ENCODE measurements around the gene GAL3ST2. TPM values are rescaled to one million over a fixed set of nuclear protein-coding genes. Genes with fewer than 3 reads are reported as not detected.

Gene GAL3ST2
- total RNA-seq, 3 donors from 2014 or later (not counting 1 experiment from before 2014, with no cell fraction given): 0.88 TPM; not detected in 2

GRCh38 chr2:241762933-241763369, 13.7 kb upstream of the GAL3ST2 start:
- Mint-ChIP-seq H3K9me3 (peaks cover 0 to 3% of the 10 kb centered on the region in 2 donors), H3K27ac (peak overlapping the region; percentile 94 to 96), H3K4me3 (peak overlapping the region; percentile 93), H3K36me3 (peaks cover 9% of the 10 kb centered on the region), H3K4me1 (peaks cover 35 to 41% of the 10 kb centered on the region in 2 donors), H3K27me3 (ENCODE audit: low read depth in 2 of 2) (peaks cover 0 to 9% of the 10 kb centered on the region in 2 donors)
- 23% methylated on average over 12 of the region's 13 CpGs for WGBS (ENCODE audit: insufficient coverage)
- Histone ChIP-seq H3K27me3 (ENCODE audit: control insufficient read depth, insufficient read depth, low read length) (peaks cover 4% of the 10 kb centered on the region), H3K4me1 (ENCODE audit: control insufficient read depth, insufficient read depth, low read length) (peaks cover 42% of the 10 kb centered on the region), H3K4me3 (ENCODE audit: low read length) (peak overlapping the region; percentile 17), H3K27ac (ENCODE audit: low read length) (peak overlapping the region; percentile 81), H3K36me3 (ENCODE audit: control insufficient read depth, insufficient read depth, low read length) (no peaks in the 10 kb centered on the region), H3K9me3 (ENCODE audit: control insufficient read depth, insufficient read depth, low read length) (no peaks in the 10 kb centered on the region)
- DNase-seq (peak; percentile 86 to 90), ATAC-seq (peak; percentile 65 to 86 (median 79))
- intact Hi-C loops (cut with micrococcal nuclease): loop anchor here (2.0 to 5.0 kb wide), 6 partner anchors 22 to 1202 kb away; partner anchors contain the start of genes DTYMK, DUSP28, HDLBP and RTP5
- TF ChIP-seq CTCF (IDR thresholded peaks at IDR 0.05): no peak

- no peak for TF ChIP-seq CTCF (IDR thresholded peaks at IDR 0.05)
- peak; percentile 63 to 75 for DNase-seq
- WGBS (ENCODE audit: insufficient coverage): 46% methylated on average over 19 of the region's 20 CpGs
These were observed 12.9 kb upstream of the GAL3ST2 start for GRCh38 chr2:241763551-241764274.

GRCh38 chr2:241764275-241765241, 12.1 kb upstream of the GAL3ST2 start:
- H3K27ac Mint-ChIP-seq: peak overlapping the region; percentile 94 to 96
- H3K27ac ChIP-seq (ENCODE audit: low read length): no peak overlapping the region
- H3K36me3 ChIP-seq (ENCODE audit: control insufficient read depth, insufficient read depth, low read length): no peaks in the 10 kb centered on the region
- H3K4me1 ChIP-seq (ENCODE audit: control insufficient read depth, insufficient read depth, low read length): peaks cover 42% of the 10 kb centered on the region
- peaks cover 0 to 3% of the 10 kb centered on the region in 2 donors for H3K9me3 Mint-ChIP-seq
- TF ChIP-seq CTCF (IDR thresholded peaks at IDR 0.05): no peak
- H3K4me1 Mint-ChIP-seq: peaks cover 31 to 38% of the 10 kb centered on the region in 2 donors
- H3K36me3 Mint-ChIP-seq: peaks cover 3% of the 10 kb centered on the region
- WGBS (ENCODE audit: insufficient coverage): 90% methylated on average over 27 of the region's 27 CpGs
- intact Hi-C loops (cut with micrococcal nuclease): loop anchor here (5.0 kb wide), 2 partner anchors 77 to 447 kb away; partner anchors contain the start of genes DTYMK, HDLBP and SEPTIN2
- DNase-seq (no peak), ATAC-seq (peak in 2 of 3 donors; percentile 4 to 6)
- no peaks in the 10 kb centered on the region for H3K9me3 ChIP-seq (ENCODE audit: control insufficient read depth, insufficient read depth, low read length)
- H3K4me3 Mint-ChIP-seq: peak overlapping the region; percentile 60
- no peak overlapping the region for H3K4me3 ChIP-seq (ENCODE audit: low read length)
- H3K27me3 ChIP-seq (ENCODE audit: control insufficient read depth, insufficient read depth, low read length): peaks cover 4% of the 10 kb centered on the region
- peaks cover 0 to 11% of the 10 kb centered on the region in 2 donors for H3K27me3 Mint-ChIP-seq (ENCODE audit: low read depth in 2 of 2)

More at GRCh38 chr2:241763551-241764274, 12.9 kb upstream of the GAL3ST2 start:
- peaks cover 35 to 41% of the 10 kb centered on the region in 2 donors for H3K4me1 Mint-ChIP-seq
- Histone ChIP-seq H3K27me3 (ENCODE audit: control insufficient read depth, insufficient read depth, low read length) (peaks cover 4% of the 10 kb centered on the region), H3K36me3 (ENCODE audit: control insufficient read depth, insufficient read depth, low read length) (no peaks in the 10 kb centered on the region), H3K9me3 (ENCODE audit: control insufficient read depth, insufficient read depth, low read length) (no peaks in the 10 kb centered on the region), H3K27ac (ENCODE audit: low read length) (peak overlapping the region; percentile 81), H3K4me1 (ENCODE audit: control insufficient read depth, insufficient read depth, low read length) (peaks cover 42% of the 10 kb centered on the region), H3K4me3 (ENCODE audit: low read length) (no peak overlapping the region)
- peaks cover 0 to 3% of the 10 kb centered on the region in 2 donors for H3K9me3 Mint-ChIP-seq
- H3K4me3 Mint-ChIP-seq: peak overlapping the region; percentile 93
- peak; percentile 54 to 76 (median 58) for ATAC-seq
- H3K27me3 Mint-ChIP-seq (ENCODE audit: low read depth in 2 of 2): peaks cover 0 to 10% of the 10 kb centered on the region in 2 donors
- peaks cover 9% of the 10 kb centered on the region for H3K36me3 Mint-ChIP-seq
- intact Hi-C loops (cut with micrococcal nuclease): loop anchor here (2.0 to 5.0 kb wide), 6 partner anchors 23 to 1203 kb away; partner anchors contain the start of genes DTYMK, DUSP28, HDLBP and RTP5
- H3K27ac Mint-ChIP-seq: peak overlapping the region; percentile 94 to 96
